K562 (cell line): ENCODE measurements around the gene TRIO.

Experiments
- ARID4B ChIP-seq: sonication (generic); formaldehyde crosslinking; IDR thresholded peaks from 2 replicates; pipeline ENCODE4 v1.8.0; 2022; ENCODE audit warnings: mild to moderate bottlenecking, missing genetic modification reagents
- BHLHE40 ChIP-seq: IDR thresholded peaks from 2 replicates; pipeline ENCODE4 v1.6.1; 2011; ENCODE audit warnings: low read length, improper control_type of control experiment
- BRF1 ChIP-seq: IDR thresholded peaks from 3 replicates; pipeline ENCODE4 v1.6.1; 2011; ENCODE audit warnings: borderline replicate concordance, mild to moderate bottlenecking; ENCODE audit not compliant: insufficient read length; ENCODE audit errors: extremely low read depth
- CHD2 ChIP-seq: IDR thresholded peaks from 2 replicates; pipeline ENCODE4 v1.6.1; 2011; ENCODE audit warnings: low read depth, low read length
- CTCF ChIP-seq, 3 experiments: IDR thresholded peaks in 2 of 3; conservative IDR thresholded peaks in 1 of 3; 2 replicates each; pipeline ENCODE4 v1.5.1; 2011 to 2012; ENCODE audit warnings: low read length in 3 of 3, mild to moderate bottlenecking in 3 of 3, control low read depth in 2 of 3, improper control_type of control experiment in 1 of 3, inconsistent platforms in 1 of 3, low read depth in 1 of 3, mixed read lengths in 1 of 3, moderate library complexity in 1 of 3; ENCODE audit not compliant: insufficient read depth in 2 of 3
- EZH2 ChIP-seq: IDR thresholded peaks from 2 replicates; pipeline ENCODE4 v1.6.1; 2012; ENCODE audit warnings: low read depth, mild to moderate bottlenecking, inconsistent platforms, low read length, borderline replicate concordance
- GTF2F1 ChIP-seq: IDR thresholded peaks from 2 replicates; pipeline ENCODE4 v1.6.1; 2011; ENCODE audit warnings: low read depth, low read length, improper control_type of control experiment
- KHSRP ChIP-seq: fragments of 450-650 bp; IDR thresholded peaks from 2 replicates; pipeline ENCODE4 v1.6.1; 2017
- MEF2A ChIP-seq: IDR thresholded peaks from 2 replicates; pipeline ENCODE4 v1.6.1; 2011; ENCODE audit warnings: low read depth, mild to moderate bottlenecking, low read length, moderate library complexity; ENCODE audit not compliant: control insufficient read depth
- REST ChIP-seq, 2 experiments: fragments of 450-650 bp; formaldehyde crosslinking in 1 of 2; IDR thresholded peaks; 2 replicates each; pipeline versions ENCODE4 v1.4.0 to v1.6.1; 2014 to 2020; ENCODE audit warnings: mild to moderate bottlenecking in 2 of 2, borderline replicate concordance in 1 of 2, low read depth in 1 of 2
- RFX5 ChIP-seq: IDR thresholded peaks from 2 replicates; pipeline ENCODE4 v1.6.1; 2011; ENCODE audit warnings: low read depth, mild to moderate bottlenecking, improper control_type of control experiment, low read length
- SMC3 ChIP-seq: conservative IDR thresholded peaks from 2 replicates; pipeline ENCODE4 v1.6.1; 2011; ENCODE audit warnings: low read depth, low read length, improper control_type of control experiment; ENCODE audit not compliant: insufficient read depth
- ZNF12 ChIP-seq: sonication (generic); formaldehyde crosslinking; IDR thresholded peaks from 2 replicates; pipeline ENCODE4 v1.4.0; 2020; ENCODE audit warnings: mild to moderate bottlenecking, missing genetic modification reagents
- ZNF274 ChIP-seq: IDR thresholded peaks from 2 replicates; pipeline ENCODE4 v1.6.1; 2011; ENCODE audit warnings: low read depth, mild to moderate bottlenecking, low read length, moderate library complexity, borderline replicate concordance

GRCh38 chr5:14442536-14442935 lies 299.4 kb downstream of the TRIO start:
- TF ChIP-seq CHD2 (no peak), REST (IDR thresholded peaks at IDR 0.05; ENCODE audit: borderline replicate concordance) (no peak), REST (CRISPR knock-in tag; IDR thresholded peaks at IDR 0.05; ENCODE audit: low read depth) (no peak), BRF1 (no peak), ZNF12 (CRISPR knock-in tag) (no peak), ZNF274 (no peak), GTF2F1 (no peak), BHLHE40 (no peak), EZH2 (no peak), ARID4B (no peak), KHSRP (no peak), CTCF (IDR thresholded peaks at IDR 0.05 in 2 of 3, conservative IDR thresholded peaks at IDR 0.05 in 1 of 3; ENCODE audit: insufficient read depth in 2 of 3, low read depth in 1 of 3, low read length in 3 of 3) (no peak), MEF2A (no peak), RFX5 (no peak), SMC3 (no peak)
